ENCODE data around the gene ITGB2.

Gene ITGB2

GRCh38 chr21:44957047-44957831 lies 36.5 kb upstream of the ITGB2 start:
- Histone ChIP-seq H4K20me1 (ENCODE audit: control insufficient read depth, insufficient read depth, low read depth, low read length) (peaks cover 10% of the 10 kb centered on the region; the same call in 1 of the 2 replicates), H3K27me3 (ENCODE audit: control insufficient read depth, low read length) (no peaks in the 10 kb centered on the region), H3F3A (ENCODE audit: control insufficient read depth, insufficient read depth) (no peaks in the 10 kb centered on the region), H3K4me3 (ENCODE audit: low read length) (no peak overlapping the region), H3K9me2 (replicated peaks; ENCODE audit: control insufficient read depth, low read length) (no peaks in the 10 kb centered on the region), H3K79me2 (ENCODE audit: control insufficient read depth, low read length) (peaks cover 41% of the 10 kb centered on the region), H3K9me3 (ENCODE audit: control insufficient read depth, insufficient read depth, low read length) (no peaks in the 10 kb centered on the region), H3K27ac (ENCODE audit: low read depth, low read length) (no peak overlapping the region), H3K36me3 (ENCODE audit: control insufficient read depth, low read length) (peaks cover 43% of the 10 kb centered on the region), H3K4me1 (ENCODE audit: control insufficient read depth, low read length) (no peaks in the 10 kb centered on the region), H3K4me2 (ENCODE audit: low read length) (no peak overlapping the region)
- TF ChIP-seq CTCF (IDR thresholded peaks at IDR 0.05; ENCODE audit: low read depth, low read length, poor library complexity, severe bottlenecking) (no peak), EZH2phosphoT487 (IDR thresholded peaks at IDR 0.05; ENCODE audit: borderline replicate concordance, low read length) (no peak)

- Histone ChIP-seq H3K36me3 (ENCODE audit: control insufficient read depth, low read length) (peaks cover 40% of the 10 kb centered on the region), H3K4me2 (ENCODE audit: low read length) (no peak overlapping the region), H3K79me2 (ENCODE audit: control insufficient read depth, low read length) (peaks cover 44% of the 10 kb centered on the region)
Observed at GRCh38 chr21:44956356-44957046, 35.8 kb upstream of the ITGB2 start.

GRCh38 chr21:44955798-44956175 lies 35.1 kb upstream of the ITGB2 start:
- no peaks in the 10 kb centered on the region for H3K4me1 ChIP-seq (ENCODE audit: control insufficient read depth, low read length)
- H3K4me2 ChIP-seq (ENCODE audit: low read length), result no peak overlapping the region
- H3K36me3 ChIP-seq (ENCODE audit: control insufficient read depth, low read length), result peaks cover 40% of the 10 kb centered on the region
- no peak overlapping the region for H3K27ac ChIP-seq (ENCODE audit: low read depth, low read length)
- H4K20me1 ChIP-seq (ENCODE audit: control insufficient read depth, insufficient read depth, low read depth, low read length), result peaks cover 10% of the 10 kb centered on the region; the same call in 1 of the 2 replicates
- H3K4me3 ChIP-seq (ENCODE audit: low read length), result no peak overlapping the region
- no peaks in the 10 kb centered on the region for H3K9me3 ChIP-seq (ENCODE audit: control insufficient read depth, insufficient read depth, low read length)
- H3F3A ChIP-seq (ENCODE audit: control insufficient read depth, insufficient read depth), result no peaks in the 10 kb centered on the region
- no peaks in the 10 kb centered on the region for H3K9me2 ChIP-seq (replicated peaks; ENCODE audit: control insufficient read depth, low read length)
- TF ChIP-seq EZH2phosphoT487 (IDR thresholded peaks at IDR 0.05; ENCODE audit: borderline replicate concordance, low read length) (no peak), CTCF (IDR thresholded peaks at IDR 0.05; ENCODE audit: low read depth, low read length, poor library complexity, severe bottlenecking) (no peak)
- peaks cover 49% of the 10 kb centered on the region for H3K79me2 ChIP-seq (ENCODE audit: control insufficient read depth, low read length)
- no peaks in the 10 kb centered on the region for H3K27me3 ChIP-seq (ENCODE audit: control insufficient read depth, low read length)

More at GRCh38 chr21:44956356-44957046, 35.8 kb upstream of the ITGB2 start:
- H3K9me2 ChIP-seq (replicated peaks; ENCODE audit: control insufficient read depth, low read length), result no peaks in the 10 kb centered on the region
- H3K9me3 ChIP-seq (ENCODE audit: control insufficient read depth, insufficient read depth, low read length), result no peaks in the 10 kb centered on the region
- no peak overlapping the region for H3K27ac ChIP-seq (ENCODE audit: low read depth, low read length)
- peaks cover 10% of the 10 kb centered on the region; the same call in 1 of the 2 replicates for H4K20me1 ChIP-seq (ENCODE audit: control insufficient read depth, insufficient read depth, low read depth, low read length)
- no peak overlapping the region for H3K4me3 ChIP-seq (ENCODE audit: low read length)
- H3K27me3 ChIP-seq (ENCODE audit: control insufficient read depth, low read length), result no peaks in the 10 kb centered on the region
- no peaks in the 10 kb centered on the region for H3F3A ChIP-seq (ENCODE audit: control insufficient read depth, insufficient read depth)
- TF ChIP-seq EZH2phosphoT487 (IDR thresholded peaks at IDR 0.05; ENCODE audit: borderline replicate concordance, low read length) (no peak), CTCF (IDR thresholded peaks at IDR 0.05; ENCODE audit: low read depth, low read length, poor library complexity, severe bottlenecking) (no peak)
- H3K4me1 ChIP-seq (ENCODE audit: control insufficient read depth, low read length), result no peaks in the 10 kb centered on the region

Data from DOHH2 (cell line).